DOHH2 (cell line): ENCODE results near the gene KIF13A.

Source experiments
- H3F3A ChIP-seq: fragments of 200-600 bp; sonication (generic), shearing (Covaris generic); 2 replicates; pipeline ENCODE4 v1.6.0; 2016; ENCODE audit warnings: antibody characterized with exemption, mild to moderate bottlenecking; ENCODE audit not compliant: control insufficient read depth, insufficient read depth
- H3K27ac ChIP-seq: fragments of 200-600 bp; sonication (generic); 2 replicates; pipeline ENCODE4 v1.5.1; 2014; ENCODE audit warnings: low read depth, mild to moderate bottlenecking, low read length, moderate library complexity
- H3K27me3 ChIP-seq: fragments of 200-600 bp; sonication (generic); 2 replicates; pipeline ENCODE4 v1.6.1; 2014; ENCODE audit warnings: mild to moderate bottlenecking, low read length, mixed read lengths; ENCODE audit not compliant: control insufficient read depth
- H3K36me3 ChIP-seq: fragments of 200-600 bp; sonication (generic); 2 replicates; pipeline ENCODE4 v1.6.1; 2014; ENCODE audit warnings: mild to moderate bottlenecking, low read length, moderate library complexity, mixed read lengths; ENCODE audit not compliant: control insufficient read depth
- H3K4me1 ChIP-seq: fragments of 200-600 bp; sonication (generic); 2 replicates; pipeline ENCODE4 v1.6.1; 2014; ENCODE audit warnings: mild to moderate bottlenecking, low read length, mixed read lengths; ENCODE audit not compliant: control insufficient read depth
- H3K4me2 ChIP-seq: fragments of 200-600 bp; sonication (generic); 2 replicates; pipeline ENCODE4 v1.6.0; 2014; ENCODE audit warnings: mild to moderate bottlenecking, low read length, moderate library complexity
- H3K4me3 ChIP-seq: fragments of 200-600 bp; sonication (generic); 2 replicates; pipeline ENCODE4 v1.5.1; 2014; ENCODE audit warnings: mild to moderate bottlenecking, low read length, mixed read lengths
- H3K79me2 ChIP-seq: fragments of 200-600 bp; sonication (generic); 2 replicates; pipeline ENCODE4 v1.6.1; 2014; ENCODE audit warnings: mild to moderate bottlenecking, low read length, mixed read lengths; ENCODE audit not compliant: control insufficient read depth
- H3K9me2 ChIP-seq: fragments of 200-600 bp; sonication (generic); replicated peaks from 2 replicates; pipeline ENCODE4 v1.6.1; 2014; ENCODE audit warnings: mild to moderate bottlenecking, low read length, mixed read lengths; ENCODE audit not compliant: control insufficient read depth
- H3K9me3 ChIP-seq: fragments of 200-600 bp; sonication (generic); 2 replicates; pipeline ENCODE4 v1.6.1; 2014; ENCODE audit warnings: antibody characterized with exemption, low read length, mixed read lengths; ENCODE audit not compliant: control insufficient read depth, insufficient read depth
- H4K20me1 ChIP-seq: fragments of 200-600 bp; sonication (generic); 2 replicates; pipeline ENCODE4 v1.6.0; 2014; ENCODE audit warnings: low read depth, mild to moderate bottlenecking, antibody characterized with exemption, low read length, moderate library complexity; ENCODE audit not compliant: control insufficient read depth, insufficient read depth
- EZH2phosphoT487 ChIP-seq: fragments of 200-600 bp; sonication (generic); IDR thresholded peaks from 2 replicates; pipeline ENCODE4 v1.6.1; 2017; ENCODE audit warnings: borderline replicate concordance, mild to moderate bottlenecking, antibody characterized with exemption, low read length, moderate library complexity, mixed read lengths
- TF ChIP-seq, protein P1 (sequence below): fragments of 200-600 bp; sonication (generic); IDR thresholded peaks from one replicate; pipeline ENCODE4 v1.5.1; 2014; ENCODE audit warnings: antibody characterized with exemption, mild to moderate bottlenecking, low read depth, low read length; ENCODE audit not compliant: poor library complexity, severe bottlenecking

KIF13A gene

DNA sequence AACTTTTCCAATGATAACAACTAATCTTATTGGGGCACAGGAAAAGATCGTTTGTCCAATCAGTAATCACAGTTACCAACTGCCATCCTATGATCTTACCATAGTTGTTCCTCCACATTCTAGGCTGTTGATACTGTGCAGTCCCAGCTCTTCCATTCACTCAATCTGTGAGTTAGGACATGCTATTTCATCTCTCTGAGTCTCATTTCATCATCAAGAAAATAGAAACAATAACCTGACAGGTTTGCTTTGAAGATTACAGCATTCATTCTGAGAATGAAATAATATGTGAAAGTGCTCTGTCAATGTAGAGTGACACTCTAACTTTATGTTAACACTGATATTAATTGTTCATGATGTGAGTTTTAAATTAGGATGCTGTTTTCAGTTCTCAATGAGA, 89.8 kb downstream of the KIF13A start:
- TF ChIP-seq, protein P1, sequence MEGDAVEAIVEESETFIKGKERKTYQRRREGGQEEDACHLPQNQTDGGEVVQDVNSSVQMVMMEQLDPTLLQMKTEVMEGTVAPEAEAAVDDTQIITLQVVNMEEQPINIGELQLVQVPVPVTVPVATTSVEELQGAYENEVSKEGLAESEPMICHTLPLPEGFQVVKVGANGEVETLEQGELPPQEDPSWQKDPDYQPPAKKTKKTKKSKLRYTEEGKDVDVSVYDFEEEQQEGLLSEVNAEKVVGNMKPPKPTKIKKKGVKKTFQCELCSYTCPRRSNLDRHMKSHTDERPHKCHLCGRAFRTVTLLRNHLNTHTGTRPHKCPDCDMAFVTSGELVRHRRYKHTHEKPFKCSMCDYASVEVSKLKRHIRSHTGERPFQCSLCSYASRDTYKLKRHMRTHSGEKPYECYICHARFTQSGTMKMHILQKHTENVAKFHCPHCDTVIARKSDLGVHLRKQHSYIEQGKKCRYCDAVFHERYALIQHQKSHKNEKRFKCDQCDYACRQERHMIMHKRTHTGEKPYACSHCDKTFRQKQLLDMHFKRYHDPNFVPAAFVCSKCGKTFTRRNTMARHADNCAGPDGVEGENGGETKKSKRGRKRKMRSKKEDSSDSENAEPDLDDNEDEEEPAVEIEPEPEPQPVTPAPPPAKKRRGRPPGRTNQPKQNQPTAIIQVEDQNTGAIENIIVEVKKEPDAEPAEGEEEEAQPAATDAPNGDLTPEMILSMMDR, result no peak
- no peak for TF ChIP-seq EZH2phosphoT487
- no peaks in the 10 kb centered on the region for H3F3A ChIP-seq
- H3K9me3 ChIP-seq, result peaks cover 19% of the 10 kb centered on the region; the same call in 1 of the 2 replicates
- H3K4me1 ChIP-seq, result no peaks in the 10 kb centered on the region
- H3K4me2 ChIP-seq, result no peak overlapping the region
- no peaks in the 10 kb centered on the region for H3K79me2 ChIP-seq
- no peak overlapping the region for H3K27ac ChIP-seq
- H3K4me3 ChIP-seq, result no peak overlapping the region
- no peaks in the 10 kb centered on the region for H3K27me3 ChIP-seq
- H4K20me1 ChIP-seq, result no peaks in the 10 kb centered on the region
- H3K36me3 ChIP-seq, result no peaks in the 10 kb centered on the region
- no peaks in the 10 kb centered on the region for H3K9me2 ChIP-seq

DNA sequence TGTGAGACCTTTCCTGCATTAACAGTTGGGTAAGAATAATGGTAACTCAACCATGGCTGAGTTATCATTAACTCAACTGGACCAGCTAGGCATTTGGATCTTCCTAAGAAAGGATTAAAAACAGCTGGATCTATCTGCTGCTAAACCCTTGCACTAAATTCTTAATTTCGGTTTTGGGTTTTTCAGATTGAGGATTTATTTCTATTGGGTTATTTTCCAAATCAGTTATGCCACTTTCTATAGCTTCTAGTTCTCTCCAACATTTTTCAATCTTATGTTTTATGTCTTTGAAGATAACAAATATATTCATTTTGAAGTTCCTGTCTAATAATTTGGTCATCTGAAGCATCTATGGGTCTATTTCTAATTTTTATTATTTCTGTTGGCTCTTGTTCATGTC, 92.5 kb downstream of the KIF13A start:
- H4K20me1 ChIP-seq, result no peaks in the 10 kb centered on the region
- TF ChIP-seq, protein P1, result no peak
- TF ChIP-seq EZH2phosphoT487, result no peak
- no peak overlapping the region for H3K4me3 ChIP-seq
- no peaks in the 10 kb centered on the region for H3K27me3 ChIP-seq
- H3K9me2 ChIP-seq, result no peaks in the 10 kb centered on the region
- H3K27ac ChIP-seq, result no peak overlapping the region
- no peaks in the 10 kb centered on the region for H3K4me1 ChIP-seq
- no peaks in the 10 kb centered on the region for H3F3A ChIP-seq
- no peak overlapping the region for H3K4me2 ChIP-seq
- H3K79me2 ChIP-seq, result no peaks in the 10 kb centered on the region
- no peaks in the 10 kb centered on the region for H3K36me3 ChIP-seq
- H3K9me3 ChIP-seq, result peaks cover 19% of the 10 kb centered on the region; the same call in 1 of the 2 replicates

DNA sequence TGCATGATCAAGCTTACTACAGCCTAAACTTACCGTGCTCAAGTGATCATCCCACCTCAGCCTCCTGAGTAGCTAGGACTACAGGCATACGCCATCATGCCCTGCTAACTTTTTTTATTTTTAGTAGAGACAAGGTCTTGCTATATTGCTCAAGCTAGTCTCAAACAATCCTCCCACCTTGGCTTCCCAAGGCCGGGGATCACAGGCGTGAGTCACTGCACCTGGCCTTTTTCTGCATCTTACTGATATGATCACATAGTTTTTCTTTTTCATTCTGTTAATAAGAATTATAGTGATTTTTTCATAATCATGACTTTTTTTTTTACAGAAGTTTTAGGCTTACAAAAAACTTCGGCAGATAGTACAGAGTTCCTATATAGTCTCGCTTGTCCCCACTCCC, 93.2 kb downstream of the KIF13A start:
- H3K9me2 ChIP-seq, result no peaks in the 10 kb centered on the region
- no peaks in the 10 kb centered on the region for H3F3A ChIP-seq
- no peaks in the 10 kb centered on the region for H3K36me3 ChIP-seq
- H3K27me3 ChIP-seq, result no peaks in the 10 kb centered on the region
- TF ChIP-seq, protein P1, result no peak
- no peak for TF ChIP-seq EZH2phosphoT487
- H3K4me2 ChIP-seq, result no peak overlapping the region
- no peaks in the 10 kb centered on the region for H3K79me2 ChIP-seq
- H3K9me3 ChIP-seq, result peaks cover 19% of the 10 kb centered on the region; the same call in 1 of the 2 replicates
- H4K20me1 ChIP-seq, result no peaks in the 10 kb centered on the region
- H3K27ac ChIP-seq, result no peak overlapping the region
- no peak overlapping the region for H3K4me3 ChIP-seq
- H3K4me1 ChIP-seq, result no peaks in the 10 kb centered on the region

DNA sequence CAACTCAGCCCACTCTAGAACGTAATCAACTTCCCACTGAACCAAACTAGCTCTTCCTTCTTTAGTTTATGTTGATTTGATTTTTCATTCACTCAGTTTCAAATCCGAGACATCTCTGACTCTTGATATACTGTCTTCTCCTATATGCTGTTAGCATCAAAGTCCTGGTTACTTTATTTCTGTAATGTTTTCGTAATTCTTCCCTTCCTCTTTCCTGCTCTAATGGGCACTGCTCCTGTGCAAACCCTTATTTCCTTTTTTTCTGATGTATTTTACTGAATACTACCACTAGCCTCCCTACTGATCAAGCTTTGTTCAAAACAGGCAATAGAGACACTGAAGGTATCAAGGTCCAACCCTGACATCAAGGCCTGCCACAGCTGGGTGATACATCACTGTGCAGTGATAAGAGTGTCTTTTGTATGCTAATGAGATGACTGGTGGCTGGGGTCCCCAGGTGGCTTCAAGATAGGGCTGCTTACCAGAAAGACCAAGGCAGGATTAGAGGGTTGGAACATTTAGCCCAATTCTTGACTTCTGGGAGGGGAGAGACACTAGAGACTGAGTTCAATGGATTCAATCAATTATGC, 95.2 kb downstream of the KIF13A start:
- H3K4me1 ChIP-seq, result no peaks in the 10 kb centered on the region
- no peak overlapping the region for H3K4me3 ChIP-seq
- H3K27ac ChIP-seq, result no peak overlapping the region
- no peaks in the 10 kb centered on the region for H3K79me2 ChIP-seq
- no peaks in the 10 kb centered on the region for H3F3A ChIP-seq
- no peaks in the 10 kb centered on the region for H3K9me2 ChIP-seq
- H3K27me3 ChIP-seq, result no peaks in the 10 kb centered on the region
- no peak overlapping the region for H3K4me2 ChIP-seq
- H3K36me3 ChIP-seq, result no peaks in the 10 kb centered on the region
- TF ChIP-seq EZH2phosphoT487, result no peak
- TF ChIP-seq, protein P1, result no peak
- H3K9me3 ChIP-seq, result peaks cover 19% of the 10 kb centered on the region; the same call in 1 of the 2 replicates
- H4K20me1 ChIP-seq, result no peaks in the 10 kb centered on the region
